Smooth muscle cell (in vitro differentiated cells): ENCODE measurements around the gene NKAIN4. TPM values are rescaled to one million over a fixed set of nuclear protein-coding genes. Genes with fewer than 3 reads are reported as not detected.

Source experiments
- DNase-seq: peaks from one replicate; lab custom pipeline; 2025; ENCODE audit not compliant: unreplicated experiment; lab: John Stamatoyannopoulos, UW
- H2AFZ ChIP-seq: fragments of 200-600 bp; sonication (generic); 2 replicates; pipeline ENCODE4 v1.6.0; 2016; ENCODE audit warnings: antibody characterized with exemption, low read depth, mild to moderate bottlenecking
- H3F3A ChIP-seq: fragments of 200-600 bp; sonication (generic); 2 replicates; pipeline ENCODE4 v1.6.0; 2017; ENCODE audit warnings: antibody characterized with exemption, low read depth
- H3K27ac ChIP-seq: fragments of 200-600 bp; sonication (generic); 2 replicates; pipeline ENCODE4 v1.5.1; 2016; ENCODE audit warnings: low read depth, mild to moderate bottlenecking
- H3K27me3 ChIP-seq: fragments of 200-600 bp; sonication (generic); 2 replicates; pipeline ENCODE4 v1.6.1; 2016; ENCODE audit warnings: low read depth, mild to moderate bottlenecking
- H3K36me3 ChIP-seq: fragments of 200-600 bp; sonication (generic); 2 replicates; pipeline ENCODE4 v1.5.1; 2016; ENCODE audit warnings: low read depth
- H3K4me1 ChIP-seq: fragments of 200-600 bp; sonication (generic); 2 replicates; pipeline ENCODE4 v1.5.1; 2016; ENCODE audit warnings: low read depth
- H3K4me2 ChIP-seq: fragments of 200-600 bp; sonication (generic); 2 replicates; pipeline ENCODE4 v1.6.0; 2016; ENCODE audit warnings: mild to moderate bottlenecking
- H3K4me3 ChIP-seq: fragments of 200-600 bp; sonication (generic); 2 replicates; pipeline ENCODE4 v1.5.1; 2016; ENCODE audit warnings: mild to moderate bottlenecking
- H3K79me2 ChIP-seq: fragments of 200-600 bp; sonication (generic); 2 replicates; pipeline ENCODE4 v1.6.0; 2016; ENCODE audit warnings: low read depth, mild to moderate bottlenecking
- H3K9ac ChIP-seq: fragments of 200-600 bp; sonication (generic); 2 replicates; pipeline ENCODE4 v1.6.0; 2016; ENCODE audit warnings: low read depth
- H3K9me3 ChIP-seq: fragments of 200-600 bp; sonication (generic); replicated peaks from 2 replicates; pipeline ENCODE4 v1.5.1; 2016; ENCODE audit warnings: low read depth
- H4K20me1 ChIP-seq: fragments of 200-600 bp; sonication (generic); 2 replicates; pipeline ENCODE4 v1.6.0; 2016; ENCODE audit warnings: low read depth
- WGBS: methylation state at CpG from one replicate; pipeline ENCODE4 v1.1.7; 2016; ENCODE audit warnings: low lambda C conversion rate; 5-methylcytosine and 5-hydroxymethylcytosine counted together
- polyA plus RNA-seq: library from polyadenylated mRNA; unstranded; fragments of >200 nt; fragmentation: Nextera tagmentation; extraction: Ambion mirVana; gene quantifications from 2 replicates; pipeline ENCODE4 v1.2.1, GENCODE V29; 2016
- total RNA-seq: library from RNA; depleted of rRNA; stranded (reverse); fragments of >200 nt; gene quantifications from 2 replicates; pipeline ENCODE4 v1.2.3, GENCODE V29; 2014
- TF ChIP-seq, protein P1 (sequence below): fragments of 200-600 bp; sonication (generic); IDR thresholded peaks from 2 replicates; pipeline ENCODE4 v1.5.1; 2017; ENCODE audit warnings: borderline replicate concordance, mild to moderate bottlenecking, antibody characterized with exemption; ENCODE audit not compliant: insufficient read depth, poor library complexity, severe bottlenecking

NKAIN4 gene
- total and polyA plus RNA-seq, 2 experiments from 2014 or later = 19.8 to 50.0 TPM

DNA sequence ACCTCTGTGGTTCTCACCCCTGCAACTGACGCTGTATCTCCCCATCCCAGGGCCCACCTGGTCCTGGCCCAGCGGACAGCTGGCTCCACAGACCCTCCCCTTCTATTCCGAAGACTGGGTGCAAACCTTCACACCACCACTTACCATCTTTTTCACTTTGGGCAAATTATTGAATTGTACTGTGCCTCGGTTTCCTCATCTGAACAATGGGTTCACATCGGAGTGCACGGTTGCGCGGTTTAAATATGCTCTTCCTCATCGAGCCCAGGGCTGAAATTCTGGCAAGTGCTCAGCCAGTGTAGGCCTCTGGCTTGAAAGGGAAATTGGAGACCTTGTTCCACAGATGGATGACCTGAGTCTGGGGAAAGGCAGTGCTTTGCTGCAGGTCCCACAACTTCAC is 15.5 kb upstream of the NKAIN4 start:
- no peak overlapping the region for H3K9ac ChIP-seq
- WGBS = 97% methylated on average over 9 of the region's 9 CpGs
- H4K20me1 ChIP-seq = peaks cover 16% of the 10 kb centered on the region
- no peaks in the 10 kb centered on the region for H3K36me3 ChIP-seq
- no peak for DNase-seq
- no peak overlapping the region for H3K27ac ChIP-seq
- no peak overlapping the region for H3K4me2 ChIP-seq
- TF ChIP-seq, protein P1, sequence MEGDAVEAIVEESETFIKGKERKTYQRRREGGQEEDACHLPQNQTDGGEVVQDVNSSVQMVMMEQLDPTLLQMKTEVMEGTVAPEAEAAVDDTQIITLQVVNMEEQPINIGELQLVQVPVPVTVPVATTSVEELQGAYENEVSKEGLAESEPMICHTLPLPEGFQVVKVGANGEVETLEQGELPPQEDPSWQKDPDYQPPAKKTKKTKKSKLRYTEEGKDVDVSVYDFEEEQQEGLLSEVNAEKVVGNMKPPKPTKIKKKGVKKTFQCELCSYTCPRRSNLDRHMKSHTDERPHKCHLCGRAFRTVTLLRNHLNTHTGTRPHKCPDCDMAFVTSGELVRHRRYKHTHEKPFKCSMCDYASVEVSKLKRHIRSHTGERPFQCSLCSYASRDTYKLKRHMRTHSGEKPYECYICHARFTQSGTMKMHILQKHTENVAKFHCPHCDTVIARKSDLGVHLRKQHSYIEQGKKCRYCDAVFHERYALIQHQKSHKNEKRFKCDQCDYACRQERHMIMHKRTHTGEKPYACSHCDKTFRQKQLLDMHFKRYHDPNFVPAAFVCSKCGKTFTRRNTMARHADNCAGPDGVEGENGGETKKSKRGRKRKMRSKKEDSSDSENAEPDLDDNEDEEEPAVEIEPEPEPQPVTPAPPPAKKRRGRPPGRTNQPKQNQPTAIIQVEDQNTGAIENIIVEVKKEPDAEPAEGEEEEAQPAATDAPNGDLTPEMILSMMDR = no peak
- no peaks in the 10 kb centered on the region for H3K9me3 ChIP-seq
- H3F3A ChIP-seq = peaks cover 9% of the 10 kb centered on the region
- H3K79me2 ChIP-seq = peaks cover 33% of the 10 kb centered on the region
- peaks cover 23% of the 10 kb centered on the region for H3K4me1 ChIP-seq
- no peaks in the 10 kb centered on the region for H3K27me3 ChIP-seq
- H3K4me3 ChIP-seq = no peak overlapping the region
- H2AFZ ChIP-seq = no peak overlapping the region

DNA sequence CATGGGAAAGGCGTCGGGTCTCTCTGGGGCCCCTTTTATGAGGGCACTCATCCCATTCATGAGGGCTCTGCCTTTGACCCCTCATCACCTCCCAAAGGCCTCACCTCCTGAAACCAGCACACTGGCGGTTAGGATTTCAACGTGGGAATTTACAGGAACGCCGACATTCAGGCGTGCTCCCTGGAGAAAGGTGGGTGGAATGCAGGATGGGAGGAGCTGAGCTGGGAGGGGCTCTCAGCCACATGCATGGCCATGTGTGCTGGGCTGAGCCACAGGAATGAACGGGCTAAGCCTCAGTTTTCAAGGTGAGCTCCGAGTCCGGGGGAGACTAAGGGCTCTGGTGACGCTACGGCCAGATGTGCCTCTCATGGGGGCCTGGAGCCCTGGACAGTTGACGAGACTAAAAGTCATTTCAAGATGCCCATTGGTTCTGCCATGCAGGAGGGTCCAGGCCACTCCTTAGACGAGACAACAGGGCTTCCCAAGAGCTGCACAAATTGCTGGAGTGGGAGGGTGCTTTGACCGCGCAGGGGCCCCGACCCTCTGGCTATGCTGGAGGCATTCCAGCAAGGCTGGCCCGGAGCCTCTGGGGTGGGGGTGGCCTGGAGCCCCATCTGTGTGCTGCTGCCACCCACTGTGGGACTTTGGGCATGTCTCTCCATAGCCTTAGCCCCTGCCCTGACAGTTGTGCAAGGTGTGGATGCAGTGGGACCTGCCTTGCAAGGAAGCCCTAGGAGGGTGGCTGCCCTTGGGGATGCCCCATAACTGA is 14.6 kb upstream of the NKAIN4 start:
- TF ChIP-seq, protein P1 = no peak
- Histone ChIP-seq H3K27me3 (no peaks in the 10 kb centered on the region), H3K4me2 (peak overlapping the region; percentile 48), H3K4me1 (peaks cover 16% of the 10 kb centered on the region), H4K20me1 (peaks cover 8% of the 10 kb centered on the region), H3K79me2 (peaks cover 25% of the 10 kb centered on the region), H3F3A (peaks cover 9% of the 10 kb centered on the region), H3K4me3 (no peak overlapping the region), H3K36me3 (no peaks in the 10 kb centered on the region), H3K27ac (peak overlapping the region; percentile 34), H3K9me3 (no peaks in the 10 kb centered on the region), H3K9ac (no peak overlapping the region), H2AFZ (no peak overlapping the region)
- 50% methylated on average over 18 of the region's 18 CpGs for WGBS
- no peak for DNase-seq

DNA sequence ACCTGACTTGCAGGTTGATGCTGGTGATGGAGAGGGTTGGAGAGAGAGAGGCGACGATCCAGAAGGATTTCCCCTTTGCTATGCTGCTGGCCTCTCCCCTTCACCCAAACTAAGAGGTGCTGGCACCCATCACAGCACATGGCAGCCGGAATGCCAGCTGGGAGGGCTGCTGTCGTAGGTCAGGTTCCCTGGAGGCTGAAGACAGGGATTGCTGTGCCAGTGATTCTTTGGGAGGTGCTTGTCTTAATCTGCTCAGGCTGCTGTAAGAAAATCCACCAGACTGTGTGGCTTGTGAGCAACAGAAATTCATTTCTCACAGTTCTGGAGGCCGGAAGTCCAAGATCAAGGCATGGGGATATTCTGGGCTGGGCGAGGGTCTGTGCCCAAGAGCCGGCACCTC is 14.0 kb upstream of the NKAIN4 start:
- H3K36me3 ChIP-seq = no peaks in the 10 kb centered on the region
- DNase-seq = no peak
- peaks cover 10% of the 10 kb centered on the region for H3K4me1 ChIP-seq
- no peaks in the 10 kb centered on the region for H3K9me3 ChIP-seq
- no peak overlapping the region for H3K9ac ChIP-seq
- no peak overlapping the region for H2AFZ ChIP-seq
- TF ChIP-seq, protein P1 = no peak
- peak overlapping the region; percentile 34 for H3K27ac ChIP-seq
- WGBS = 75% methylated on average over 7 of the region's 7 CpGs
- H3F3A ChIP-seq = peaks cover 6% of the 10 kb centered on the region
- H3K27me3 ChIP-seq = no peaks in the 10 kb centered on the region
- peaks cover 19% of the 10 kb centered on the region for H3K79me2 ChIP-seq
- H4K20me1 ChIP-seq = peaks cover 2% of the 10 kb centered on the region
- no peak overlapping the region for H3K4me3 ChIP-seq
- peak overlapping the region; percentile 48 for H3K4me2 ChIP-seq

DNA sequence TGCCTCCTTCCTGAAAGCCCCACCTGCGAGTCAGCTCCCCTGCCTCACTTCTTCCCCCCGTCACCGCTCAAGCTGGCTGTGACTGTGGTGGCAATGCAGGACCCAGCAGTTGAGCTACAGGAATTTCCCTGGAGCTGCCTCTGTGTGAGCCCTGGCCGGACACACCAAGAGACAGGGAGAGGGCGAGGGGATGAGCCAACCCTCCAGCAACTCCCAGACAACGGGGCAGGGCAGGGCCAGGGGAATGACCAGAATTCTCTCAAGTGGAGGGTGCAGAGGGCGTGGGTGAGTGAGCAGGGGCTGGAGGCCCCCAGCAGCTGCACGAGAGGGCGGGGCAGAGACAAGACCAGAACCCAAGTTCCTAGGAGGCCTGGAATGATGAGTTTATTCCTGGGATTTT is 13.4 kb upstream of the NKAIN4 start:
- Histone ChIP-seq H3K9ac (no peak overlapping the region), H4K20me1 (no peaks in the 10 kb centered on the region), H3K9me3 (no peaks in the 10 kb centered on the region), H2AFZ (no peak overlapping the region), H3K79me2 (peaks cover 13% of the 10 kb centered on the region), H3K4me2 (peak overlapping the region; percentile 48), H3K4me1 (peaks cover 9% of the 10 kb centered on the region), H3K4me3 (no peak overlapping the region), H3F3A (peaks cover 4% of the 10 kb centered on the region), H3K36me3 (no peaks in the 10 kb centered on the region), H3K27me3 (no peaks in the 10 kb centered on the region), H3K27ac (peak overlapping the region; percentile 34)
- TF ChIP-seq, protein P1 = no peak
- WGBS = 45% methylated on average over 9 of the region's 9 CpGs
- DNase-seq = no peak
